Fibroblast of the aortic adventitia (primary cell): ENCODE results near the gene SLC50A1. TPM values are rescaled to one million over a fixed set of nuclear protein-coding genes. Genes with fewer than 3 reads are reported as not detected.

Experiments
- DNase-seq: peaks from one replicate; pipeline ENCODE4 v3.0.0-alpha.2; 2010; ENCODE audit warnings: low read depth
- H3K4me3 ChIP-seq: 2 replicates; pipeline ENCODE4 v1.5.1; 2011; ENCODE audit warnings: low read depth, mild to moderate bottlenecking, control low read depth, low read length, moderate library complexity
- CTCF ChIP-seq: IDR thresholded peaks from 2 replicates; pipeline ENCODE4 v1.5.1; 2011; ENCODE audit warnings: mild to moderate bottlenecking, low read length, control low read depth, inconsistent platforms; ENCODE audit not compliant: insufficient read depth
- small RNA-seq: library from RNA; depleted of rRNA; stranded (forward); fragments of <200 nt; gene quantifications from one replicate; pipeline ENCODE3, GENCODE V24; 2012
- total RNA-seq: library from RNA; depleted of rRNA; stranded (reverse); fragments of >200 nt; gene quantifications from 2 replicates; pipeline ENCODE4 v1.2.3, GENCODE V29; 2012; ENCODE audit warnings: low replicate concordance

Gene SLC50A1
- total RNA-seq, 1 donor, result 39.3 TPM

GRCh38 chr1:155185783-155186066, 50.1 kb downstream of the SLC50A1 start:
- H3K4me3 ChIP-seq, result no peak overlapping the region
- TF ChIP-seq CTCF, result no peak
- no peak for DNase-seq

GRCh38 chr1:155186067-155186793, 50.6 kb downstream of the SLC50A1 start:
- H3K4me3 ChIP-seq, result no peak overlapping the region
- DNase-seq, result no peak
- TF ChIP-seq CTCF, result no peak

- no peak overlapping the region for H3K4me3 ChIP-seq
- DNase-seq, result no peak
- no peak for TF ChIP-seq CTCF
Measured at GRCh38 chr1:155186794-155187455, 51.3 kb downstream of the SLC50A1 start.

- no peak overlapping the region for H3K4me3 ChIP-seq
- no peak for TF ChIP-seq CTCF
- DNase-seq, result no peak
Measured at GRCh38 chr1:155187456-155187891, 51.8 kb downstream of the SLC50A1 start.

- no peak overlapping the region for H3K4me3 ChIP-seq
- TF ChIP-seq CTCF, result no peak
- DNase-seq, result no peak
Measured at GRCh38 chr1:155188268-155188667, 52.6 kb downstream of the SLC50A1 start.

Small RNA genes lying within 50 kb of the gene (small RNA-seq; reads per million reads assigned to genes)
- gene HMGN2P18 (not detected), gene RF00019 (not detected)

Other genes starting within 250 kb of the SLC50A1 start
- 11.7 and 20.7 TPM in 2 replicates for gene PMVK, start 199.1 kb upstream of the SLC50A1 start, total RNA-seq
- gene PBXIP1, start 179.8 kb upstream of the SLC50A1 start, total RNA-seq, result 36.2 and 122 TPM in 2 replicates
- gene PYGO2, start 174.1 kb upstream of the SLC50A1 start, total RNA-seq, result 7.8 and 18.0 TPM in 2 replicates
- 111 and 167 TPM in 2 replicates for gene SHC1, start 165.1 kb upstream of the SLC50A1 start, total RNA-seq
- gene CKS1B, start 161.2 kb upstream of the SLC50A1 start, total RNA-seq, result 24.0 and 80.7 TPM in 2 replicates
- gene FLAD1, start 152.5 kb upstream of the SLC50A1 start, total RNA-seq, result 5.2 and 17.7 TPM in 2 replicates
- gene LENEP, start 142.3 kb upstream of the SLC50A1 start, total RNA-seq, result not detected in 2 replicates
- gene ZBTB7B, start 133.1 kb upstream of the SLC50A1 start, total RNA-seq, result 14.0 and 15.4 TPM in 2 replicates
- gene DCST2, start 102.1 kb upstream of the SLC50A1 start, total RNA-seq, result 0.09 TPM in 1 of 2 replicates, not detected in the other
- gene DCST1, start 102.0 kb upstream of the SLC50A1 start, total RNA-seq, result not detected in 2 replicates
- 39.0 and 69.9 TPM in 2 replicates for gene ADAM15, start 84.5 kb upstream of the SLC50A1 start, total RNA-seq
- 2.4 and 5.3 TPM in 2 replicates for gene EFNA4, start 72.1 kb upstream of the SLC50A1 start, total RNA-seq
- 0.90 TPM in 1 of 2 replicates, not detected in the other for gene EFNA3, start 57.0 kb upstream of the SLC50A1 start, total RNA-seq
- gene EFNA1, start 8.0 kb upstream of the SLC50A1 start, total RNA-seq, result 0.16 and 0.54 TPM in 2 replicates
- 26.1 and 46.3 TPM in 2 replicates for gene DPM3, start 4.7 kb downstream of the SLC50A1 start, total RNA-seq
- gene KRTCAP2, start 37.5 kb downstream of the SLC50A1 start, total RNA-seq, result 29.8 and 100 TPM in 2 replicates
- gene TRIM46, start 38.0 kb downstream of the SLC50A1 start, total RNA-seq, result 5.2 and 13.2 TPM in 2 replicates
- 29.3 and 41.1 TPM in 2 replicates for gene THBS3, start 72.0 kb downstream of the SLC50A1 start, total RNA-seq
- 13.7 and 26.1 TPM in 2 replicates for gene MTX1, start 72.8 kb downstream of the SLC50A1 start, total RNA-seq
- gene ENTREP3, start 119.6 kb downstream of the SLC50A1 start, total RNA-seq, result 9.0 and 9.3 TPM in 2 replicates
- gene SCAMP3, start 126.5 kb downstream of the SLC50A1 start, total RNA-seq, result 12.5 and 47.6 TPM in 2 replicates
- gene CLK2, start 137.7 kb downstream of the SLC50A1 start, total RNA-seq, result 29.7 and 53.7 TPM in 2 replicates
- 0.08 and 1.4 TPM in 2 replicates for gene HCN3, start 141.6 kb downstream of the SLC50A1 start, total RNA-seq
- not detected in 2 replicates for gene PKLR, start 165.6 kb downstream of the SLC50A1 start, total RNA-seq
- 153 and 600 TPM in 2 replicates for gene FDPS, start 173.0 kb downstream of the SLC50A1 start, total RNA-seq
- 6.7 and 23.0 TPM in 2 replicates for gene RUSC1, start 185.0 kb downstream of the SLC50A1 start, total RNA-seq